ENCODE measurements around the gene ERG.

The ERG gene, protein sequence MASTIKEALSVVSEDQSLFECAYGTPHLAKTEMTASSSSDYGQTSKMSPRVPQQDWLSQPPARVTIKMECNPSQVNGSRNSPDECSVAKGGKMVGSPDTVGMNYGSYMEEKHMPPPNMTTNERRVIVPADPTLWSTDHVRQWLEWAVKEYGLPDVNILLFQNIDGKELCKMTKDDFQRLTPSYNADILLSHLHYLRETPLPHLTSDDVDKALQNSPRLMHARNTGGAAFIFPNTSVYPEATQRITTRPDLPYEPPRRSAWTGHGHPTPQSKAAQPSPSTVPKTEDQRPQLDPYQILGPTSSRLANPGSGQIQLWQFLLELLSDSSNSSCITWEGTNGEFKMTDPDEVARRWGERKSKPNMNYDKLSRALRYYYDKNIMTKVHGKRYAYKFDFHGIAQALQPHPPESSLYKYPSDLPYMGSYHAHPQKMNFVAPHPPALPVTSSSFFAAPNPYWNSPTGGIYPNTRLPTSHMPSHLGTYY

GRCh38 chr21:38498057-38498833, at the start of gene ERG:
ERG (minus strand) TSS chr21:38498477; CDS start chr21:38498380, 97 bp downstream.
- no peak for DNase-seq

DNA sequence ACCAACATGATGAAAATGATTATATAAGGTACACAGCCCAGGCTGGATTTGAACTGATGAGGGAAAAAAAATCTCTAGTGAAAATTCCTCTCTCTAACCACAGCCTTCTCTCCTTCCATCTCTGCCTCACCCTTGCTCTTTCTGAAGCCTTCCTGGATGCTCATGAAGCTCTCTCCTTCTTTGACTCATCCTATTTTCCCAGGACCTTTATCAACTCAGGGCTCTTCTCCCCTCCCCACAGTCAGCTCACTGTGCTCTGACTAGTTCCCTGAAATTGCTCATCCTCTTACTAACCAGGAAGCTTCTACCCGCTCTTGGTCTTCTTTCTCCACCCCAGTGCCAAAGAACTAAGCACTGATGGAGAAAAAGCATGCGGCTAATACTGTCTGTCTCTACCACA, 46.4 kb upstream of the ERG start:
- no peak for DNase-seq

DNA sequence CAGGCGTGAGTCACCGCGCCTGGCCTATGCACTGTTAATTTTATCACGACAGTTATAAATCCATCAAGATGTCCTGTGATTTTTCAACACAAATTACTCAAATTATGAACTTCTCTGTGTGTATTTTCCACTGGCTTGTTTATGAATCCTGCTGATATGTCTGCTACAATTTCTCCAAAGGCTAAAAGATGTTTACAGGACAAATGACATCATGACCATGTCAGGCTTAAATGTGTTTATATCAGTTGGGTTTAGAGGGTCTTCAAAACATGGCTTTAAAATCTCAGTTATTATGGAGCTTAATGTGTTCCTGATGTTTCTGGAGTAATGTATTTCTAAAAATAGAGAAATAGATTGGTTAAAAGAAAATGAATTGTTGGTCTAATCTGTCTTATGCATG, 44.0 kb upstream of the ERG start:
- no peak for DNase-seq

GRCh38 chr21:38538353-38538752, 40.1 kb upstream of the ERG start:
- no peak for DNase-seq

DNA sequence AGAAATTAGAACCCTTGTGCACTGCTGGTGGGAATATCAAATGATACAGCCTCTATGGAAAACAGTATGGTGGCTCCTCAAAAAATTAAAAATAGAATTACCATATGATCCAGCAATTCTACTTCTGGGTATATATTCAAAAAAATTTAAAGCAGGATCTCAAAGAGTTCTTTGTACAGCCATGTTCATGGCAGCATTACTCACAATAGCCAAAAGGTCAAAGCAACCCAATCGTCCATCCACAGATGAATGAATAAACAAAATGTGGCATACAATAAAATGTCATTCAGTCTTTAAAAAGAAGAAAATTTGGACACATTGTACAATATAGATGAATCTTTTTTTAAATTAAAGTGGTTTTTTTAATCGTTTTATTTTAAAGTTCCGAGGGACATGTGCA, 36.3 kb upstream of the ERG start:
- DNase-seq, result no peak

- DNase-seq, result no peak
Measured at GRCh38 chr21:38533887-38534286, 35.6 kb upstream of the ERG start.

DNA sequence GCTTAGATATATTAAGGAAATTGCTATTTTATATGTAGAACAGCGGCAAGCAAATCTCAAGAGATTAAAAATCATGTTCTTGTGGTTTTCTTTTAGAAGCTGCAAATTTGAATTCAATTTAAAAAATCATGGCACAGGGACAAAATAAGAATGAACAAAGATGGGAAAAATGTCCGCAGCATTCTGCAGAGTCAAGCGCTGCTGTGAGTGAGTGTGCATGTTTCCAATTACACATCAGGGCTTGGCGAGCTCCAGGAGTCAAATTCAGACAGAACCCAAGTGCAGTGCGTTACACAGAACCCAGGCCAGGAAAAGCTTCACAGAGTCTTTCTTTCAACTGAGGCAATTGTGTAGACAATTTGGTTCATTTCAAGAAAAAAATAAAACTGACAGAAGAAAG, 33.3 kb upstream of the ERG start:
- no peak for DNase-seq

GRCh38 chr21:38531039-38531541, 32.8 kb upstream of the ERG start:
- no peak for DNase-seq

- DNase-seq, result no peak
Measured at GRCh38 chr21:38527737-38528136, 29.5 kb upstream of the ERG start.

DNA sequence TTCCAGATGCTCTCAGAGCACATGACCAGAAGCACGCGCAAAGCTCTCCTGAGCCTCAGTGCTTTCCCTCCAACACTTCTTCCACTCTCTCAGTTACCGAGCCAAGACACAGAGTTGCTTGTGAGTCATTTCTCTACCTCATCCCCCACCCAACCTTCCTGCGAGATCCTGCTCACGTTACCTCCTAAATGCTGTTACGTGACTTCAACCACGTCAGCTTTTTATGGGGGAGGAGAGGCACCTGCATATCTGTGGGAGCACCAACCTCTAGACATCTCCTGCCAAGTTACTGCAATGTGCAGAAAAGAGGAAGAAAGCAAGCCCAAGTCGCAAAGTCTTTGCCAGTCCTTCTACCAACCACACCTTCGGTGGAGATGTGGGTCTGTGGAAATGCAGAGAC, 27.2 kb upstream of the ERG start:
- DNase-seq, result no peak

DNA sequence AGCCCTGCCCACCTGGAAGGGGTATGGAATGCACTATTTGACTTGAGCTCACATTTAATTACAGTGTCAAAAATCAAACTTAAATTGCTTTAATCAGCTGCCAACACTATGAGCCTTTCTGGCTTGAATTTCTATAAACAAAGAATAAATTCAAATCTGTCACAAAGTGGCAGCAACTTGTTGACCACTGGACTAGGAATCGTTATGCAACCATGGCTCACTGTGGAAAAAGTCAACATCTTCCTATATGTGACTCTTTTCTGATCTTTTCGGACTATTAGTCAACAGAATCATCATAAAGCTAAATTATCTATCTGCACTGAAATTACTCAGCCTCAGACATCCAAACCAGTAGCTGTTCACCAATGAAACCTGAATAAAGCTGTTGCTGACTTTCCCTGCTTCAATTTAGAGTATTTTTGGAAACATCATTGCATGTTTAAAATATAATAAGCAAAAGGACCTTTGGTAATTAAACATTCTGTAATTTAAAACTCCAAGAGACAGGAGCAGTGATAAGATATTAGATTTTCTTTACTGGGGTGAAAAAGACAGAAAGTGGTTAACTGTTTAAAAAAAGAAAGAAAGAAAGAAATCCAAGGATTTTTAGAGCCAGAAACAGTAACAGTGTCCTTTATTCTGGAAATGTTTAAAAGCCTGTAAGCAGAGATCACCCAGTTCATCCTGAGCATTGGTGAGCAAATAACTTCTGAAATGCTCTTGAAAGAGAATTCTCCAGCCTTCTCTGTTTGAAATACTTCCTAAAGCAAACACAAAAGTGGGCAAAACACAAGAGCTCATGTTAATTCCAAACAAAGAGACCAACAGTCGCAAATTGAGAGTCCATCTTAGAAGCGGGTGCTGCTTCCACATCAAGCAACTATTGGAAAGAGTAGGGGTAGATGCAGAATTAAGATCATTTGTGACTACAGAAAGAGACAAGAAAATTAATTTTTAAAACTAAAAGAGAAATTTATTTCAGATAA, 26.2 kb upstream of the ERG start:
- DNase-seq, result no peak

GRCh38 chr21:38520511-38520910, 22.2 kb upstream of the ERG start:
- DNase-seq, result no peak

GRCh38 chr21:38511662-38512243, 13.5 kb upstream of the ERG start:
- no peak for DNase-seq

- no peak for DNase-seq
Measured at GRCh38 chr21:38511198-38511597, 12.9 kb upstream of the ERG start.

- DNase-seq, result no peak
Measured at GRCh38 chr21:38507374-38507942, 9.2 kb upstream of the ERG start.

GRCh38 chr21:38506661-38507281, 8.5 kb upstream of the ERG start:
- no peak for DNase-seq

GRCh38 chr21:38505654-38506523, 7.6 kb upstream of the ERG start:
- DNase-seq, result no peak

GRCh38 chr21:38504066-38504465, 5.8 kb upstream of the ERG start:
- DNase-seq, result no peak

- no peak for DNase-seq
Measured at GRCh38 chr21:38503583-38503982, 5.3 kb upstream of the ERG start.

GRCh38 chr21:38500073-38500472, 1.8 kb upstream of the ERG start:
- DNase-seq, result no peak
